Measurements from ENCODE around the gene LYZL1. TPM values are rescaled to one million over a fixed set of nuclear protein-coding genes. Genes with fewer than 3 reads are reported as not detected.

The LYZL1 gene
- total RNA-seq, 2 donors from 2014 or later = not detected

DNA sequence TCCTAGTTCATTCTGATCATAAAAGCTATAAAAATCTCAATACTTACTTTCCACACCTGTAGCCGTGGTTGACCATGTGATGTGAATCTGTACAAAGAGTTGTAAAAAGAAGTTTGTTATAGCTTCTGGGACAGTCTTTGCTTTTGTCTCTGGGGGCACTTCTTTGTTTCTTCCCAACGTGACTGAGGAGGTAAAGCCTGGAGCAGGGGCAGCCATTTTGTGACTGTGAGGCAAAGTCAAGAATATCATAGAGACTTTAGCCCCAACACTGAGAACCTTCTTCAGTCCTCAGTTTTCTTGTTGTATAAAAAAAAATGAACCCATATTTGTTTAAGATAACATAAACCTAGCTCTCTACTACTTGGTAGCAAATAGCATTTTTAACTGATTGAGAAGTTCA lies 29.4 kb upstream of the LYZL1 start:
- no peak for ATAC-seq (ENCODE audit: insufficient number of reproducible peaks, low FRiP score, low read depth)
- TF ChIP-seq, protein P1, sequence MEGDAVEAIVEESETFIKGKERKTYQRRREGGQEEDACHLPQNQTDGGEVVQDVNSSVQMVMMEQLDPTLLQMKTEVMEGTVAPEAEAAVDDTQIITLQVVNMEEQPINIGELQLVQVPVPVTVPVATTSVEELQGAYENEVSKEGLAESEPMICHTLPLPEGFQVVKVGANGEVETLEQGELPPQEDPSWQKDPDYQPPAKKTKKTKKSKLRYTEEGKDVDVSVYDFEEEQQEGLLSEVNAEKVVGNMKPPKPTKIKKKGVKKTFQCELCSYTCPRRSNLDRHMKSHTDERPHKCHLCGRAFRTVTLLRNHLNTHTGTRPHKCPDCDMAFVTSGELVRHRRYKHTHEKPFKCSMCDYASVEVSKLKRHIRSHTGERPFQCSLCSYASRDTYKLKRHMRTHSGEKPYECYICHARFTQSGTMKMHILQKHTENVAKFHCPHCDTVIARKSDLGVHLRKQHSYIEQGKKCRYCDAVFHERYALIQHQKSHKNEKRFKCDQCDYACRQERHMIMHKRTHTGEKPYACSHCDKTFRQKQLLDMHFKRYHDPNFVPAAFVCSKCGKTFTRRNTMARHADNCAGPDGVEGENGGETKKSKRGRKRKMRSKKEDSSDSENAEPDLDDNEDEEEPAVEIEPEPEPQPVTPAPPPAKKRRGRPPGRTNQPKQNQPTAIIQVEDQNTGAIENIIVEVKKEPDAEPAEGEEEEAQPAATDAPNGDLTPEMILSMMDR (IDR thresholded peaks at IDR 0.05) = no peak
- Histone ChIP-seq H3K4me1 (ENCODE audit: control insufficient read depth in 1 of 2, low read depth in 2 of 2) (peaks cover 0 to 16% of the 10 kb centered on the region in 2 donors), H3K9me3 (no peaks in the 10 kb centered on the region), H3K27me3 (replicated peaks; ENCODE audit: insufficient read depth) (no peaks in the 10 kb centered on the region), H3K4me3 (no peak overlapping the region), H3K27ac (no peak overlapping the region), H3K36me3 (no peaks in the 10 kb centered on the region)
- no peak for DNase-seq (ENCODE audit: low spot score)

GRCh38 chr10:29263506-29263905 lies 25.4 kb upstream of the LYZL1 start:
- Histone ChIP-seq H3K4me3 (no peak overlapping the region), H3K27me3 (replicated peaks; ENCODE audit: insufficient read depth) (no peaks in the 10 kb centered on the region), H3K36me3 (no peaks in the 10 kb centered on the region), H3K27ac (no peak overlapping the region), H3K4me1 (ENCODE audit: control insufficient read depth in 1 of 2, low read depth in 2 of 2) (no peaks in the 10 kb centered on the region), H3K9me3 (no peaks in the 10 kb centered on the region)
- ATAC-seq (ENCODE audit: insufficient number of reproducible peaks, low FRiP score, low read depth) (no peak), DNase-seq (ENCODE audit: low spot score) (no peak)
- TF ChIP-seq, protein P1 (IDR thresholded peaks at IDR 0.05) = no peak

- Histone ChIP-seq H3K4me3 (no peak overlapping the region), H3K9me3 (no peaks in the 10 kb centered on the region), H3K27ac (no peak overlapping the region), H3K36me3 (no peaks in the 10 kb centered on the region), H3K27me3 (replicated peaks; ENCODE audit: insufficient read depth) (no peaks in the 10 kb centered on the region), H3K4me1 (ENCODE audit: control insufficient read depth in 1 of 2, low read depth in 2 of 2) (no peaks in the 10 kb centered on the region)
- DNase-seq (ENCODE audit: low spot score) (no peak), ATAC-seq (ENCODE audit: insufficient number of reproducible peaks, low FRiP score, low read depth) (no peak)
- TF ChIP-seq, protein P1 (IDR thresholded peaks at IDR 0.05) = no peak
These were observed 23.6 kb upstream of the LYZL1 start for GRCh38 chr10:29265210-29265768.

- Histone ChIP-seq H3K9me3 (no peaks in the 10 kb centered on the region), H3K27ac (no peak overlapping the region), H3K4me3 (no peak overlapping the region), H3K4me1 (ENCODE audit: control insufficient read depth in 1 of 2, low read depth in 2 of 2) (no peaks in the 10 kb centered on the region), H3K27me3 (replicated peaks; ENCODE audit: insufficient read depth) (no peaks in the 10 kb centered on the region), H3K36me3 (no peaks in the 10 kb centered on the region)
- ATAC-seq (ENCODE audit: insufficient number of reproducible peaks, low FRiP score, low read depth) = no peak
- TF ChIP-seq, protein P1 (IDR thresholded peaks at IDR 0.05) = no peak
- DNase-seq (ENCODE audit: low spot score) = no peak
These were observed 22.2 kb upstream of the LYZL1 start for GRCh38 chr10:29266641-29267040.

DNA sequence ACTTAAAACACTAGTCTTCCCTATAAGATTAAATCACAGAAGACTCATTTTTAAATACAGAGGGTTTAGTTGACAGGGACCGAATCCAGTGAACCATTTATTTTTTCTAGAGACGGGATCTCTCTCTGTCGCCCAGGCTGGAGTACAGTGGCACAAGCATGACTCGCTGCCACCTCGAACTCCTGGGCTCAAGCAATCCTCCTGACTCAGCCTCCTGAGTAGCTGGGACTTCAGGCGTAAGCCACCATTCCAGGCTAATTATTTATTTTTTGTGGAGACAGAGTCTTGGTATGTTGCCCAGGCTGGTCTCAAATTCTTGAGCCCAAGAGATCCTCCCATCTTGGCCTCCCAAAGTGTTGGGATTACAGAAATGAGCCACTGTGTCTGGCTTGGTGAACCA lies 20.9 kb upstream of the LYZL1 start:
- no peaks in the 10 kb centered on the region for H3K36me3 ChIP-seq
- DNase-seq (ENCODE audit: low spot score) (no peak), ATAC-seq (ENCODE audit: insufficient number of reproducible peaks, low FRiP score, low read depth) (no peak)
- H3K27ac ChIP-seq = no peak overlapping the region
- H3K4me1 ChIP-seq (ENCODE audit: control insufficient read depth in 1 of 2, low read depth in 2 of 2) = no peaks in the 10 kb centered on the region
- H3K9me3 ChIP-seq = no peaks in the 10 kb centered on the region
- no peak overlapping the region for H3K4me3 ChIP-seq
- H3K27me3 ChIP-seq (replicated peaks; ENCODE audit: insufficient read depth) = no peaks in the 10 kb centered on the region
- TF ChIP-seq, protein P1 (IDR thresholded peaks at IDR 0.05) = no peak

All from thoracic aorta (tissue), 2 donors.